ENCODE measurements around the gene VWA3B. TPM values are rescaled to one million over a fixed set of nuclear protein-coding genes. Genes with fewer than 3 reads are reported as not detected.

VWA3B gene
- total and polyA plus RNA-seq, 2 donors (not counting 3 experiments of a cell fraction or from before 2014, with no cell fraction given), result not detected

DNA sequence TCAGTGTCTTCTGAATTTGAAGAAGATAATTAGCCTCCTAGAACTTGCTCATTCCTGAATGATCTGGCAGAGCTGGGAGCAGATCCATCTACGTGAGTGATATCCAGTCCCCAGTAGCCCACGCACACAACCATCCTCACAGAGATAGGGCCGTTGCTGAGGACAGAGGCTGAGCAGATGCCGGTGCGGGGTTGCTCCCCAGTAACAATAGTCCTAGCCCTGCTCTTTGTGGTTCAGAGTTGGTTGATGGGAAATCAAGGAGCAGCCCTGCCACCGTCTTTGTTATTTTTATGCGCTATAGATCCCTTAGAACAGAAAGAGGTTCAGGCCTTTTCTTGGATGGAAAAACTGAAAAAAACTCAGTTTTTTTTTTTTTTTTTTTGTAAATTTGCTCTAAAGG is 69.3 kb downstream of the VWA3B start:
- no peak for TF ChIP-seq GATA2 (IDR thresholded peaks at IDR 0.05; ENCODE audit: insufficient read depth, insufficient read length, low read depth, low read length)
- TF ChIP-seq POLR2A (IDR thresholded peaks at IDR 0.05; ENCODE audit: low read depth, low read length), result no peak
- no peak for TF ChIP-seq EZH2 (IDR thresholded peaks at IDR 0.05; ENCODE audit: borderline replicate concordance, low read depth, low read length, severe bottlenecking)
- no peak for TF ChIP-seq FOS (IDR thresholded peaks at IDR 0.05; ENCODE audit: borderline replicate concordance, insufficient read depth, low read length)
- TF ChIP-seq MYC (IDR thresholded peaks at IDR 0.05; ENCODE audit: low read depth, low read length), result no peak
- TF ChIP-seq POLR2AphosphoS5 (IDR thresholded peaks at IDR 0.05; ENCODE audit: insufficient read depth, low read depth, low read length), result no peak
- TF ChIP-seq, protein P1, sequence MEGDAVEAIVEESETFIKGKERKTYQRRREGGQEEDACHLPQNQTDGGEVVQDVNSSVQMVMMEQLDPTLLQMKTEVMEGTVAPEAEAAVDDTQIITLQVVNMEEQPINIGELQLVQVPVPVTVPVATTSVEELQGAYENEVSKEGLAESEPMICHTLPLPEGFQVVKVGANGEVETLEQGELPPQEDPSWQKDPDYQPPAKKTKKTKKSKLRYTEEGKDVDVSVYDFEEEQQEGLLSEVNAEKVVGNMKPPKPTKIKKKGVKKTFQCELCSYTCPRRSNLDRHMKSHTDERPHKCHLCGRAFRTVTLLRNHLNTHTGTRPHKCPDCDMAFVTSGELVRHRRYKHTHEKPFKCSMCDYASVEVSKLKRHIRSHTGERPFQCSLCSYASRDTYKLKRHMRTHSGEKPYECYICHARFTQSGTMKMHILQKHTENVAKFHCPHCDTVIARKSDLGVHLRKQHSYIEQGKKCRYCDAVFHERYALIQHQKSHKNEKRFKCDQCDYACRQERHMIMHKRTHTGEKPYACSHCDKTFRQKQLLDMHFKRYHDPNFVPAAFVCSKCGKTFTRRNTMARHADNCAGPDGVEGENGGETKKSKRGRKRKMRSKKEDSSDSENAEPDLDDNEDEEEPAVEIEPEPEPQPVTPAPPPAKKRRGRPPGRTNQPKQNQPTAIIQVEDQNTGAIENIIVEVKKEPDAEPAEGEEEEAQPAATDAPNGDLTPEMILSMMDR (IDR thresholded peaks at IDR 0.05; ENCODE audit: extremely low read depth in 1 of 2, insufficient read depth in 1 of 2, low read depth in 1 of 2, low read length in 2 of 2), result no peak
- no peak for TF ChIP-seq JUN (IDR thresholded peaks at IDR 0.05; ENCODE audit: borderline replicate concordance, insufficient read depth, insufficient read length, low read depth)
- TF ChIP-seq, protein P2, sequence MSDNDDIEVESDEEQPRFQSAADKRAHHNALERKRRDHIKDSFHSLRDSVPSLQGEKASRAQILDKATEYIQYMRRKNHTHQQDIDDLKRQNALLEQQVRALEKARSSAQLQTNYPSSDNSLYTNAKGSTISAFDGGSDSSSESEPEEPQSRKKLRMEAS (IDR thresholded peaks at IDR 0.05; ENCODE audit: insufficient read depth, insufficient read length), result no peak
- POLR2A ChIA-PET, result no interaction called here
- no peaks in the 10 kb centered on the region for H3K4me1 ChIP-seq (ENCODE audit: control insufficient read depth, extremely low read depth, insufficient read depth, low read length)
- H3K9ac ChIP-seq (replicated peaks; ENCODE audit: extremely low read depth, insufficient read depth, low read length), result no peak overlapping the region
- H3K9me3 ChIP-seq (replicated peaks; ENCODE audit: control insufficient read depth, insufficient read depth, low read length), result no peaks in the 10 kb centered on the region
- H3K4me2 ChIP-seq (ENCODE audit: insufficient read depth, low read length), result no peak overlapping the region
- FAIRE-seq (no peak), DNase-seq (ENCODE audit: low read depth, low spot score) (no peak)
- CTCF ChIA-PET, result no interaction called here
- H4K20me1 ChIP-seq (replicated peaks; ENCODE audit: control insufficient read depth, extremely low read depth, insufficient read depth, low read length), result no peaks in the 10 kb centered on the region
- dilution Hi-C loops (cut with MboI; ENCODE audit: extremely low pct_ligation_motif_present, low sequenced_read_pairs), result loop anchor here (25.0 kb wide), 1 partner anchor 181 kb away; the partner anchor contains the start of gene CNGA3
- H3K36me3 ChIP-seq (ENCODE audit: control insufficient read depth in 2 of 2, extremely low read depth in 1 of 2, insufficient read depth in 2 of 2, low read length in 2 of 2), result no peaks in the 10 kb centered on the region
- no TSS peak for BruUV-seq (replicated peaks)
- peaks cover 1 to 2% of the 10 kb centered on the region in 2 experiments for H3K27me3 ChIP-seq (ENCODE audit: control insufficient read depth in 2 of 2, insufficient read depth in 2 of 2, low read length in 2 of 2)
- no peak overlapping the region for H3K4me3 ChIP-seq (replicated peaks in 1 of 3; ENCODE audit: insufficient read depth in 1 of 3, low read depth in 1 of 3, low read length in 3 of 3)
- no peak overlapping the region for H2AFZ ChIP-seq (ENCODE audit: low read depth, low read length)
- no peak overlapping the region for H3K27ac ChIP-seq (ENCODE audit: insufficient read depth, low read depth, low read length)
- no peaks in the 10 kb centered on the region for H3K9me1 ChIP-seq (replicated peaks; ENCODE audit: control insufficient read depth, extremely low read depth, insufficient read depth, low read length)
- no peaks in the 10 kb centered on the region for H3K79me2 ChIP-seq (ENCODE audit: control insufficient read depth, insufficient read depth, low read length)
- intact Hi-C loops (cut with micrococcal nuclease), result no loop called here

Data from endothelial cell of umbilical vein (primary cell).